GM13977 (cell line): Measurements from ENCODE around the gene P2RY14.

ENCODE experiments used
- DNase-seq: peaks from one replicate; pipeline ENCODE4 v3.0.0; 2012; ENCODE audit warnings: low spot score
- in situ Hi-C: fragments of 300-500 bp; cut with MboI; formaldehyde crosslinking; loops from one replicate; pipeline ENCODE4 v1.12.0; 2022; ENCODE audit warnings: low sequenced_read_pairs, low pct_unique_long_range_greater_than_20kb, mixed read lengths, inconsistent platforms; ENCODE audit not compliant: unreplicated experiment
- TF ChIP-seq, protein P1 (sequence below): IDR thresholded peaks from 2 replicates; pipeline ENCODE4 v1.5.1; 2012; ENCODE audit warnings: mild to moderate bottlenecking, control low read depth; ENCODE audit not compliant: insufficient read depth; ENCODE audit errors: extremely low read depth, missing control alignments

The P2RY14 gene

GRCh38 chr3:151312972-151313371, 34.6 kb upstream of the P2RY14 start:
- TF ChIP-seq, protein P1, sequence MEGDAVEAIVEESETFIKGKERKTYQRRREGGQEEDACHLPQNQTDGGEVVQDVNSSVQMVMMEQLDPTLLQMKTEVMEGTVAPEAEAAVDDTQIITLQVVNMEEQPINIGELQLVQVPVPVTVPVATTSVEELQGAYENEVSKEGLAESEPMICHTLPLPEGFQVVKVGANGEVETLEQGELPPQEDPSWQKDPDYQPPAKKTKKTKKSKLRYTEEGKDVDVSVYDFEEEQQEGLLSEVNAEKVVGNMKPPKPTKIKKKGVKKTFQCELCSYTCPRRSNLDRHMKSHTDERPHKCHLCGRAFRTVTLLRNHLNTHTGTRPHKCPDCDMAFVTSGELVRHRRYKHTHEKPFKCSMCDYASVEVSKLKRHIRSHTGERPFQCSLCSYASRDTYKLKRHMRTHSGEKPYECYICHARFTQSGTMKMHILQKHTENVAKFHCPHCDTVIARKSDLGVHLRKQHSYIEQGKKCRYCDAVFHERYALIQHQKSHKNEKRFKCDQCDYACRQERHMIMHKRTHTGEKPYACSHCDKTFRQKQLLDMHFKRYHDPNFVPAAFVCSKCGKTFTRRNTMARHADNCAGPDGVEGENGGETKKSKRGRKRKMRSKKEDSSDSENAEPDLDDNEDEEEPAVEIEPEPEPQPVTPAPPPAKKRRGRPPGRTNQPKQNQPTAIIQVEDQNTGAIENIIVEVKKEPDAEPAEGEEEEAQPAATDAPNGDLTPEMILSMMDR: no peak
- DNase-seq: no peak
- in situ Hi-C loops: no loop called here

DNA sequence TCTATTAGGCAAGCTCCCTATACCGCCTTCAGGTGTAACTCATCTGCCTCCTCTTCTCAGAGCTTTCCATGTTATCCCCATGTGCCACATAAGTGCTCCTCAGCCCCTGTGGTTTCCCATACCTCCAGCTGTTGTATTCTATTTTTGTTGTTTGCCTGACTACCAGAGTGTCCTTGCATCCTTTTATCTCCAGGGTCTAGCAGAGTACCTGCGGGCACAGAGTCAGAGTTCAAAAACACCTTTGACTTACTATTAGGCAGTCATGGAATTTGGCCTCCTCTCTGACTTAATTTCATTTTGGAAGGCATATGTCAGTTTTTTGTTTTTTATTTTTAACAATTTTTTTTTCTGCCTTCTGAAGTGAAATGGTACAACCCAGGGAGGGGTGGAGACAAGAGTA, 31.2 kb upstream of the P2RY14 start:
- DNase-seq: no peak
- in situ Hi-C loops: no loop called here
- TF ChIP-seq, protein P1: no peak

DNA sequence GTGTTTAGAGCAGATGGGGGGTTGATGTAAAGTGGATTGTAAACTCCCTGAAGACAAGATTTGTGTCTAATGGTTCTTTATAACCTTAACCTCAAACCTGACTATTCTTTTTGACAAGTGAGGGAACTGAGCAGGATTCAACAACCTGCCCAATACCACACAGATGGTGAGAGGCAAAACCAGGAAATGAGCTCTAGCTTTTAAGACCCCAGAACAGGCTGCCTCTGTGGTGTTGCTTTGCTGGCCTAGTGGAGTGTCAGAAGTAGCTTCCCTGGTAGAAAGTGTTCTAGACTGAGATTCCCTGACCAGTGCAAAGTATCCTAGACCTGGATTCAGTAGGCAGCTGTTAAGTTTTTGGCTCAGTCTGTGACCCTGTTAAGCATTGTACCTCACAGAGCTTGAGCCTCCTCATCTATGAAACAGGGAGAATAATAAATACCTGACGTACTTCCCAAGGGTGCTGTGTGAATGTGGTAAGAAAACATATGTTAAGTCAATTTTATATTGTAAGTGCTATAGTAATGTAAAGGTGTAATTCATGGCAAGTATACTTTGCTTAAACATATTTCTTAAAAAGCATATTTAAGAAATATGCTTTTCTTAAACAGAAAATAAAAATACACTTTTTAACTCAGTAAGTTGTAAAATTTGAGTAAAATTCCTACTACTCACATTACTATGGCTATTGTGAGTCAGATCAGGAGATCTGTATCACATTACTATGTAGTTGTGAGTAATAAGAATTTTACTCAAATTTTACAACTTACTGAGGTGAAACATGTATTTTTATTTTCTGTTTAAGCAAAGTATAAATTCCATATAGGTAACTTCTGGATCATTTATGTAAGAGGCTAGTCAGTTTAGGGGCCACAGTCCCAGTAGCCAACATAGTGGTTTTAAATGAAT, 29.5 kb upstream of the P2RY14 start:
- TF ChIP-seq, protein P1: no peak
- no peak for DNase-seq
- in situ Hi-C loops: no loop called here

GRCh38 chr3:151307131-151307530, 28.8 kb upstream of the P2RY14 start:
- in situ Hi-C loops: no loop called here
- TF ChIP-seq, protein P1: no peak
- no peak for DNase-seq

DNA sequence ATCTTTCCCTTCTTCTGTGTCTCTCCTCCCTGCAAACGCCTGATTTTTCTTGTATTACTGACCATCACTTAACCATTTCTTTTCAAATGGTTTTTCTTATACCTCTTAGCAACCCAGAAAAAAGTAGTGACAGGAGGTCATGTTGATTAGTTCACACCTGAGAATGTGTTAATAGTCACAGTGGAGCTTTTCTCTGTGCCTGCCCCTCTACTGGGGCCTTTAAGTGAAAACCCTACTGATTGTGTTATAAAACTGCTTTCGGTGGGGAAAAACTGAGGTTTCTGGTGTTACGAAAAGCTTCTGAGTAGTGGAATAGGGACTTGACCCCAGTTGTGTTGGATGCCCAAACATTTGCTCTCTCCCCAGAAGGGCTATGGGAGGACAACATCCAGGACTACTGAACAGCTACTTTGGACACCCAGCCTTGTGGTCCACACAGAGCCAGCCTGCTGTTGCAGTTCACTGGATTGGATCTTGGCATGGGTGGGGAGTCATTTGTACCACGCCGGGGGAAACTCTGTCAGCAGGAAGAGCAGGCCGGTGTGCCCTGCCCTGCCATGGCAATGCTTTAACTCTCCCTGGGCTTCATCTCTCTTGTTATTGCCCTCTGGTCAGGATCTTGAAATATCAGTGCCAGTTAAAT, 27.9 kb upstream of the P2RY14 start:
- TF ChIP-seq, protein P1: no peak
- in situ Hi-C loops: no loop called here
- DNase-seq: no peak

DNA sequence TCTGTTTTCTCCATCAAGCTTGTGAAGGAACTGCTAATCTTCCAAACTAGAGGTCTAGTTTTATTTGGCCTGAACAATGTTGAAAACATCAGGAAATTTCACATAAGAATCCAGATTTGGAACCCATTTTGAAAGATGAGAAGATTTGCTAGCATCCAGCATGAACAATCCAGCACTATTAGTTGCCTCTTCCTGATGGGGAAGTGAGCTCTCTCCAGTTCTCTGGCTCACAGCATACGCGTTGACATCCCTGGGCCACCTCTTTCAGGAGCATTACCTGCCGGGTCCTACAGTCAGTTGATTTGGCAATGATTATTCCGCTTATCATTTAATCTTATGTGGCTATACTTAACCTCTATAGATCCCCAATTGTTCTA, 27.4 kb upstream of the P2RY14 start:
- TF ChIP-seq, protein P1: no peak
- DNase-seq: no peak
- in situ Hi-C loops: no loop called here
